Calu3 (cell line): ENCODE data around the gene BOK. TPM values are rescaled to one million over a fixed set of nuclear protein-coding genes. Genes with fewer than 3 reads are reported as not detected.

Source experiments
- BruUV-seq: library from RNA; stranded (reverse); fragments of 400-500 nt; replicated peaks from 2 replicates; lab custom pipeline; 2021; lab: Mats Ljungman, UMichigan
- CTCF ChIA-PET: fragments of 300-600 bp; sonication (Branson Sonifier 250); formaldehyde crosslinking; loops from one replicate; lab custom pipeline; 2022; ENCODE audit warnings: antibody characterized with exemption; lab: Charles Lee
- DNase-seq: peaks from one replicate; pipeline ENCODE4 v3.0.0; 2022
- H3K27ac Mint-ChIP-seq: one replicate; pipeline ENCODE4 v1.8.0; 2022; ENCODE audit warnings: mixed read lengths; ENCODE audit not compliant: unreplicated experiment
- H3K27me3 Mint-ChIP-seq: one replicate; pipeline ENCODE4 v1.8.0; 2022; ENCODE audit warnings: mixed read lengths; ENCODE audit not compliant: unreplicated experiment
- H3K36me3 Mint-ChIP-seq: one replicate; pipeline ENCODE4 v1.8.0; 2022; ENCODE audit warnings: mild to moderate bottlenecking, moderate library complexity, mixed read lengths; ENCODE audit not compliant: insufficient read depth, unreplicated experiment
- H3K4me1 Mint-ChIP-seq: one replicate; pipeline ENCODE4 v1.8.0; 2022; ENCODE audit warnings: mild to moderate bottlenecking, low read depth, mixed read lengths; ENCODE audit not compliant: unreplicated experiment
- H3K4me3 Mint-ChIP-seq: one replicate; pipeline ENCODE4 v1.8.0; 2022; ENCODE audit warnings: mild to moderate bottlenecking, low read depth, moderate library complexity, mixed read lengths; ENCODE audit not compliant: unreplicated experiment
- H3K9me3 Mint-ChIP-seq: one replicate; pipeline ENCODE4 v1.8.0; 2022; ENCODE audit warnings: low read depth, mixed read lengths; ENCODE audit not compliant: unreplicated experiment
- CTCF ChIP-seq: fragments of 200-600 bp; IDR thresholded peaks from one replicate; pipeline ENCODE4 v1.8.0; 2022; ENCODE audit warnings: antibody characterized with exemption; ENCODE audit not compliant: unreplicated experiment
- intact Hi-C: fragments of 100-400 bp; cut with micrococcal nuclease; formaldehyde crosslinking; loops from one replicate; pipeline ENCODE4 v1.10.0; 2022; ENCODE audit not compliant: unreplicated experiment
- total RNA-seq: library from RNA; stranded (reverse); gene quantifications from 2 replicates; pipeline ENCODE4 v1.2.3, GENCODE V29; 2022

BOK gene
- total RNA-seq, 1 experiment from 2014 or later: 30.1 TPM

- TF ChIP-seq CTCF: no peak
- Mint-ChIP-seq H3K27me3 (peaks cover 13% of the 10 kb centered on the region), H3K27ac (no peak overlapping the region), H3K9me3 (no peaks in the 10 kb centered on the region), H3K4me1 (no peaks in the 10 kb centered on the region), H3K4me3 (peak overlapping the region; percentile 63), H3K36me3 (no peaks in the 10 kb centered on the region)
- DNase-seq: peak; percentile 68
- intact Hi-C loops: no loop called here
- CTCF ChIA-PET: no interaction called here
- no TSS peak for BruUV-seq
Observed at GRCh38 chr2:241540771-241541561, 17.6 kb upstream of the BOK start.

GRCh38 chr2:241541564-241542277 is 16.8 kb upstream of the BOK start:
- CTCF ChIA-PET: interaction anchor here (0.6 kb wide), 1 partner anchor 18 kb away, joined by 4 read pairs; no protein-coding TSS in a partner anchor
- H3K4me1 Mint-ChIP-seq: no peaks in the 10 kb centered on the region
- no peaks in the 10 kb centered on the region for H3K9me3 Mint-ChIP-seq
- no peak overlapping the region for H3K27ac Mint-ChIP-seq
- BruUV-seq: no TSS peak
- intact Hi-C loops: no loop called here
- no peaks in the 10 kb centered on the region for H3K36me3 Mint-ChIP-seq
- DNase-seq: no peak
- no peak for TF ChIP-seq CTCF
- H3K4me3 Mint-ChIP-seq: peak overlapping the region; percentile 63
- peaks cover 13% of the 10 kb centered on the region for H3K27me3 Mint-ChIP-seq

- BruUV-seq: no TSS peak
- no peaks in the 10 kb centered on the region for H3K36me3 Mint-ChIP-seq
- CTCF ChIA-PET: interaction anchor here (0.6 kb wide), 2 partner anchors 18 to 88 kb away, joined by 4 to 6 read pairs; no protein-coding TSS in a partner anchor
- TF ChIP-seq CTCF: no peak
- H3K4me3 Mint-ChIP-seq: no peak overlapping the region
- intact Hi-C loops: no loop called here
- H3K9me3 Mint-ChIP-seq: no peaks in the 10 kb centered on the region
- H3K27me3 Mint-ChIP-seq: peaks cover 13% of the 10 kb centered on the region
- DNase-seq: no peak
- no peaks in the 10 kb centered on the region for H3K4me1 Mint-ChIP-seq
- H3K27ac Mint-ChIP-seq: no peak overlapping the region
Observed at GRCh38 chr2:241542278-241542605, 16.3 kb upstream of the BOK start.

DNA sequence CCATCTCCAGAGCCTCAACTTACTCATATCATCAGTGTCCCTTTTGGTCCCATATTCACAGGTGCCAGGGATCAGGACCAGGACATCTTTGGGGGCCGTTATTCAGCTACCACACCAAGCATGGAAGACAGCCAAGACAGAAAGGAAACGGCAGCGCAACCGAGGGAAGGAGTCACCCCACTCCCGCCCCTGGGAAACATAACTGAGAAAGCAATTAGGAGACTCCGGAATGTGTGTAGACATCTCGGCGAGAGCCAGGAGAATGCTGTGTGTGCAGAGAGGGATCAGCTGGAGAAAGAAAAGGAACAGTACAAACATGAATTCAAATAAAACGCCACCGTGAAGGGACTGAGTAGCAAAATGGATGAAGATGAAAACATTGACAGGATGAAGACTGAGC is 13.4 kb upstream of the BOK start:
- Mint-ChIP-seq H3K9me3 (no peaks in the 10 kb centered on the region), H3K36me3 (no peaks in the 10 kb centered on the region), H3K27me3 (no peaks in the 10 kb centered on the region), H3K27ac (no peak overlapping the region), H3K4me3 (no peak overlapping the region), H3K4me1 (no peaks in the 10 kb centered on the region)
- CTCF ChIA-PET: no interaction called here
- no peak for DNase-seq
- intact Hi-C loops: no loop called here
- no peak for TF ChIP-seq CTCF
- BruUV-seq: no TSS peak
